GM12872 (cell line): ENCODE results near the gene OR10H2.

ENCODE experiments used
- TF ChIP-seq, protein P1 (sequence below): IDR thresholded peaks from 3 replicates; pipeline ENCODE4 v1.5.1; 2011; ENCODE audit warnings: low read depth, mild to moderate bottlenecking, low read length, moderate library complexity; ENCODE audit not compliant: insufficient read depth

The OR10H2 gene, protein sequence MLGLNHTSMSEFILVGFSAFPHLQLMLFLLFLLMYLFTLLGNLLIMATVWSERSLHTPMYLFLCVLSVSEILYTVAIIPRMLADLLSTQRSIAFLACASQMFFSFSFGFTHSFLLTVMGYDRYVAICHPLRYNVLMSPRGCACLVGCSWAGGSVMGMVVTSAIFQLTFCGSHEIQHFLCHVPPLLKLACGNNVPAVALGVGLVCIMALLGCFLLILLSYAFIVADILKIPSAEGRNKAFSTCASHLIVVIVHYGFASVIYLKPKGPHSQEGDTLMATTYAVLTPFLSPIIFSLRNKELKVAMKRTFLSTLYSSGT

DNA sequence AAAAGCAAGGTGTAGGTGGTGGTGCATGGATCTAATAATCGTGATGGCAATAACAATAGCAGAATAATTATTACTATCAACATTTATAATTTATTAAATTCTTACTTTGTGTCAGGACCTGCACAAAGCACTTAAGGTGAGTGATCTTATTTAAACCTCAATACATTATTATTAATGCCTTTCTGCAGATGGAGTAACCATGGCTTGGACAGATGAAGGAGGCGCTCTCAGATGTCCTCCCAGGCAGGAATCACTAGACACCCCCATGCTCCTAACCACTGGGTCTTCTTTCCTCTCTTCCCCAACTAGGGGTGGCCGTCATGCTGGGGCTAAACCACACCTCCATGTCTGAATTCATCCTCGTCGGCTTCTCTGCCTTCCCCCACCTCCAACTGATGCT lies at the start of gene OR10H2:
OR10H2 (plus strand) TSS at position 301 of the 400 bp plus-strand sequence; CDS start at position 321, 20 bp downstream.
- TF ChIP-seq, protein P1, sequence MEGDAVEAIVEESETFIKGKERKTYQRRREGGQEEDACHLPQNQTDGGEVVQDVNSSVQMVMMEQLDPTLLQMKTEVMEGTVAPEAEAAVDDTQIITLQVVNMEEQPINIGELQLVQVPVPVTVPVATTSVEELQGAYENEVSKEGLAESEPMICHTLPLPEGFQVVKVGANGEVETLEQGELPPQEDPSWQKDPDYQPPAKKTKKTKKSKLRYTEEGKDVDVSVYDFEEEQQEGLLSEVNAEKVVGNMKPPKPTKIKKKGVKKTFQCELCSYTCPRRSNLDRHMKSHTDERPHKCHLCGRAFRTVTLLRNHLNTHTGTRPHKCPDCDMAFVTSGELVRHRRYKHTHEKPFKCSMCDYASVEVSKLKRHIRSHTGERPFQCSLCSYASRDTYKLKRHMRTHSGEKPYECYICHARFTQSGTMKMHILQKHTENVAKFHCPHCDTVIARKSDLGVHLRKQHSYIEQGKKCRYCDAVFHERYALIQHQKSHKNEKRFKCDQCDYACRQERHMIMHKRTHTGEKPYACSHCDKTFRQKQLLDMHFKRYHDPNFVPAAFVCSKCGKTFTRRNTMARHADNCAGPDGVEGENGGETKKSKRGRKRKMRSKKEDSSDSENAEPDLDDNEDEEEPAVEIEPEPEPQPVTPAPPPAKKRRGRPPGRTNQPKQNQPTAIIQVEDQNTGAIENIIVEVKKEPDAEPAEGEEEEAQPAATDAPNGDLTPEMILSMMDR = no peak

DNA sequence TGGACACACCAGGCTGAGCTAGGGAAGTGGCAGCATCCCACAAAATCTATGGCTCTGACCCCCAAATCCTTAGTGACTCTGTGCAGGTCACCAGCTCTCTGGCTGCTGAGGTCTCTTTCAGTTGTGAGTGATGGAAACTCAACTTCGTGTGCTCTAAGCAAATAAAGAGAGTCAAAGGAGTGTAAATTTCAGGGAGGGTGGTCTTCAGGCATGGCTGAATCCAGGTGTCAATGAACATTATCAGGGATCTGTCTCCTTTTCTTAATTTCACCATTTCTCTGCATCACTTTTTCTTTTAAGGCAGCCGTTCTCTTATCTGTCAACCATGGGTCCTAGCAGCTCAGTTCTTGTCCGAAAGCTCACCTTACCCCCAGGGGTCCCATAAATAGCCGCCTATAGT lies 48.7 kb upstream of the OR10H2 start:
- TF ChIP-seq, protein P1 = no peak

DNA sequence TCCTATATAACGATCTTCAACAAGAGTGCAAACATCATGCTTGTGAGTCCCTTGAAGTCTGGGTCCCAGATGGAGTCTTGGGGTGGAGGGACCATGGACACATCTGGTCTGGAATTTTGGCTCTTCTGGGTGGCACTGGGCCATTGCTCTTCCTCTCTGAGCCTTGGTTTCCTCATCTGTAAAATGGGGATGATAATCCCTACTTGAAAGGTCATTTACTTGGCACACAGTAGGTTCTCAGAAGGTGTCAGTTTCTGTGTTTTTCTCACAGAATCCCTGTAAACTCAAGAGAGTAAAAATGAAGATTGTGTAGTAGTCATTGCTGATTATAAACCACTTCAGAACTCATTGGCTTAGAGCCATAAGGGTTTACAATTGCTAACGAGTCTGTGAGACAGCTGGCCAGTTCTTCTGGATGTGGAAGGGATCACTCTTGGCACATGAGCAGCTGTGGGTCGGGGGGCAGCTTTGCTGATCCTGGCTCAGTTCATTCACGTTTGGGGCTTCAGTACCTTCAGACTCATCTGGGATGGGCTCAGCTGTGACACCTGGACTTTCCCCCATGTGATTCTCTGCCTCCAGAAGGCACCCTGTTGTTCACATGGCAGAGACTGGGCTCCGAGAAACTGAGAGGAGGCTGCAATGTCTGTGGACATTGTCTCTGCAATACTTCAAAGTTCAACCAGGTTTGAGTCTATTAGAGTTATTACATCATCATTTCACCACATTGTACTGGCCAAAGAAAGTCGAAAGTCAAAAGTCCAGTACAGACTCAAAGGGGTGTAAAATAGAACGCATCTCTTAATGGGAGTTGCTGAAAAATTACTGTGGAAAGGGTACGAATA lies 47.1 kb upstream of the OR10H2 start:
- TF ChIP-seq, protein P1 = no peak

DNA sequence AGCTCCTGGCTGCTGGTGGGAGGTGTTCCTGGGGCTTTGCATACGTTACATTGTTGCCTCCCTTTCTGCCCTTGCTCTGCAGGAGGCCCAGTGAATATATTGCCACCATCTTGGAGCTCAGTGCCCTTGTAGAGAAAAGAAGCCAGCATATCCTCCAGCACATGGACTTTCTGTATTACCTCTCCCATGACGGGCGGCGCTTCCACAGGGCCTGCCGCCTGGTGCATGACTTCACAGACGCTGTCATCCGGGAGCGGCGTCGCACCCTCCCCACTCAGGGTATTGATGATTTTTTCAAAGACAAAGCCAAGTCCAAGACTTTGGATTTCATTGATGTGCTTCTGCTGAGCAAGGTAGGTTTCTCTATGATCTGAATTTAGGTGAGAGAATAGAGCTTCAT lies 44.4 kb upstream of the OR10H2 start:
- TF ChIP-seq, protein P1 = no peak

DNA sequence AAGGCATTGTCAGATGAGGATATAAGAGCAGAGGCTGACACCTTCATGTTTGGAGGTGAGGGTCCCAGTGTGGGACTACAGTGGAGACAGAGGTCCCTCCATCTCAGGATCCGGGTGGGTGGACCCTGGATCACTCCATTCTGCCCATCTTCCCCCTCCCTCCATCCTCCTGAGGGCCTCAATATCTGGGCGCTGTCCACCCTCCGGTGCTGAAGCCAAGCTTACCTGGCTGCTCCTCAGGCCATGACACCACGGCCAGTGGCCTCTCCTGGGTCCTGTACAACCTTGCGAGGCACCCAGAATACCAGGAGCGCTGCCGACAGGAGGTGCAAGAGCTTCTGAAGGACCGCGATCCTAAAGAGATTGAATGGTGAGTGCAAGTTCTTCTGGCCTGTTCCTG lies 43.0 kb upstream of the OR10H2 start:
- TF ChIP-seq, protein P1 = no peak

DNA sequence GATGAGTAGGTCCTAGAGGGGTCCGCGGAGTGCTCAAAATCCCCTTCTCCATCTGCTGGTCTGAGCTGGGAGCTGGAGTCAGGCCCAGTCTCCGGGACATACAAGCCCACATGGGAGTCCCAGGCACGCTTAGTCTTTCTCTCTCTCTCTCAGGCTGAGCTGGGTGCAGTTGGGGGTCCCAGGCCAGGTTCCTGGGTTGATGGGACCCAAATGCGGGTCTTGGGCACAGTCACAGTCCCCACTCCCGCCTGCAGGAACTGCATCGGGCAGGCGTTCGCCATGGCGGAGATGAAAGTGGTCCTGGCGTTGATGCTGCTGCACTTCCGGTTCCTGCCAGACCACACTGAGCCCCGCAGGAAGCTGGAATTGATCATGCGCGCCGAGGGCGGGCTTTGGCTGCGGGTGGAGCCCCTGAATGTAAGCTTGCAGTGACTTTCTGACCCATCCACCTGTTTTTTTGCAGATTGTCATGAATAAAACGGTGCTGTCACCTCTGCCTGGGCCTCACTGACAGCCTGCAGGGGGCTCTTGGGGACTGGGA lies 31.1 kb upstream of the OR10H2 start:
- TF ChIP-seq, protein P1 = no peak
